Pancreas (tissue), 10 donors: ENCODE measurements around the gene TCTN1. TPM values are rescaled to one million over a fixed set of nuclear protein-coding genes. Genes with fewer than 3 reads are reported as not detected.
"Not testable (repeated sequence)": the region's sequence is repeated elsewhere in the genome, so short reads cannot be mapped to it uniquely, and the experiment has no call there.

Experiments
- ATAC-seq, 4 donors: fragments of 200-7000 bp; cut with Tn5 transposase; one replicate each; pipeline versions ENCODE4 v1.8.0 to v1.9.1; 2020; ENCODE audit warnings: mild to moderate bottlenecking in 4 of 4, moderate library complexity in 4 of 4
- DNase-seq, 6 donors: peaks; one replicate each; pipeline ENCODE4 v3.0.0-alpha.2; 2020
- FAIRE-seq: peaks from 2 replicates; lab custom pipeline; 2012; peaks lifted over from hg19 to GRCh38; lab: Jason Lieb, UNC
- H3K27ac ChIP-seq, 4 donors: fragments of 200-600 bp; sonication (generic); 1 replicate in 3 of 4; 2 replicates in 1 of 4; pipeline versions ENCODE4 v1.5.0 to v1.8.0; 2020
- H3K27me3 ChIP-seq, 4 donors: fragments of 200-600 bp; one replicate each; pipeline ENCODE4 v1.8.0; 2021
- H3K36me3 ChIP-seq, 3 donors: fragments of 200-600 bp; sonication (generic) in 1 of 3; one replicate each; pipeline versions ENCODE4 v1.5.0 to v1.8.0; 2020 to 2021
- H3K4me1 ChIP-seq, 3 donors: fragments of 200-600 bp; one replicate each; pipeline ENCODE4 v1.8.0; 2021
- H3K4me3 ChIP-seq, 4 donors: fragments of 200-600 bp; sonication (generic) in 2 of 4; one replicate each; pipeline versions ENCODE4 v1.5.0 to v1.8.0; 2020 to 2021
- H3K9me3 ChIP-seq, 4 donors: fragments of 200-600 bp; one replicate each; pipeline ENCODE4 v1.8.0; 2021
- CTCF ChIP-seq, 4 donors: fragments of 200-600 bp; sonication (generic) in 3 of 4; IDR thresholded peaks; one replicate each; pipeline versions ENCODE4 v1.5.0 to v1.8.0; 2021; ENCODE audit warnings: antibody characterized with exemption in 4 of 4
- WGBS, 2 donors: extraction: QIAGEN DNeasy Blood & Tissue Kit; methylation state at CpG; one replicate each; pipeline ENCODE4 v1.1.7; 2013; 5-methylcytosine and 5-hydroxymethylcytosine counted together
- intact Hi-C, 3 donors: fragments of 100-400 bp; cut with DNase I; formaldehyde crosslinking; loops; one replicate each; pipeline versions ENCODE4 v1.11.1 to v1.14.2; 2022
- polyA plus RNA-seq, 2 donors: library from polyadenylated mRNA; stranded (reverse); fragments of 200-250 nt; gene quantifications; one replicate each; pipeline ENCODE4 v1.2.3, GENCODE V29; 2013
- total RNA-seq, 6 donors: library from RNA; stranded (reverse); fragmentation: NEBNext Ultra II Directional in 4 of 6; extraction: Animal tissue kit (Norgen Biotek cat#: 25700) in 4 of 6; gene quantifications; one replicate each; pipeline versions ENCODE4 v1.2.1 to v1.2.4, GENCODE V29; 2021 to 2023
- donor health status: healthy with polysubstance abuse.
- donor health status: DM: no; HTN: no; CAD: no; lungs with moderate emphysema.
- donor health status: DM: no; HTN: no; CAD: no.
- donor health status: control.
- donor health status: control.
- donor health status: Bipolar disorder and iron deficiency.
- donor health status: DM: yes; HTN: yes; CAD: no.
- donor health status: DM: no; HTN: no; CAD: no.
- donor health status: DM: no; HTN: no; CAD: no.
- donor health status: DM: yes; HTN: yes; CAD: no.

TCTN1 gene
- total and polyA plus RNA-seq, 8 donors, result 14.7 to 54.5 (median 20.9) TPM

- Histone ChIP-seq H3K27ac (peak overlapping the region; percentile 66 to 88 (median 78)), H3K4me3 (peak overlapping the region; percentile 57 to 90 (median 78)), H3K9me3 (no peaks in the 10 kb centered on the region), H3K4me1 (peaks cover 29 to 62% (median 36%) of the 10 kb centered on the region in 3 donors), H3K36me3 (no peaks in the 10 kb centered on the region), H3K27me3 (no peaks in the 10 kb centered on the region)
- no peak for TF ChIP-seq CTCF (IDR thresholded peaks at IDR 0.05)
- ATAC-seq (peak in 2 of 4 donors; percentile 2 to 9), FAIRE-seq (no peak), DNase-seq (no peak)
- 1 to 3% methylated on average over 8 of the region's 8 CpGs for WGBS, 2 donors
- intact Hi-C loops, result no loop called here
Measured at GRCh38 chr12:110581931-110582275, 32.0 kb upstream of the TCTN1 start.

GRCh38 chr12:110582276-110583136 lies 31.4 kb upstream of the TCTN1 start:
- Histone ChIP-seq H3K4me3 (peak overlapping the region; percentile 57 to 90 (median 78)), H3K9me3 (no peaks in the 10 kb centered on the region), H3K27me3 (no peaks in the 10 kb centered on the region), H3K4me1 (peaks cover 29 to 59% (median 36%) of the 10 kb centered on the region in 3 donors), H3K36me3 (no peaks in the 10 kb centered on the region), H3K27ac (peak overlapping the region; percentile 66 to 88 (median 78))
- TF ChIP-seq CTCF (IDR thresholded peaks at IDR 0.05), result no peak
- intact Hi-C loops, result no loop called here
- 0% methylated on average over 73 to 104 of the region's 104 CpGs for WGBS, 2 donors
- DNase-seq (peak; percentile 60 to 90 (median 72)), FAIRE-seq (no peak), ATAC-seq (peak; percentile 38 to 60 (median 52))

- WGBS, 2 donors, result 1% methylated on average over 36 to 52 of the region's 52 CpGs
- no peaks in the 10 kb centered on the region for H3K9me3 ChIP-seq
- peak within 1 kb of the TSS; percentile 57 to 90 (median 78) for H3K4me3 ChIP-seq
- ATAC-seq, result peak; percentile 90 to 95 (median 94)
- peak; percentile 96 to 99 (median 97) for DNase-seq
- H3K27ac ChIP-seq, result peak within 1 kb of the TSS; percentile 66 to 88 (median 78)
- no peaks in the 10 kb centered on the region for H3K36me3 ChIP-seq
- FAIRE-seq, result no peak
- H3K4me1 ChIP-seq, result peaks cover 29 to 50% (median 36%) of the 10 kb centered on the region in 3 donors
- H3K27me3 ChIP-seq, result no peaks in the 10 kb centered on the region
- intact Hi-C loops, result no loop called here
- no peak for TF ChIP-seq CTCF (IDR thresholded peaks at IDR 0.05)
Measured at GRCh38 chr12:110583137-110584059, 30.5 kb upstream of the TCTN1 start, which contains the start of gene PPTC7. TSS of gene PPTC7 (minus strand) at chr12:110583318. CDS start at chr12:110583031, 287 bp downstream.

- peak overlapping the region; percentile 42 to 88 (median 78) for H3K27ac ChIP-seq
- DNase-seq (peak in 3 of 6 donors; percentile 33 to 40 (median 36)), FAIRE-seq (no peak), ATAC-seq (peak in 2 of 4 donors; percentile 1 to 15)
- TF ChIP-seq CTCF (IDR thresholded peaks at IDR 0.05), result no peak
- peak overlapping the region in 1 of 4 donors; percentile 2 for H3K4me3 ChIP-seq
- no peaks in the 10 kb centered on the region for H3K36me3 ChIP-seq
- intact Hi-C loops, result no loop called here
- no peaks in the 10 kb centered on the region for H3K27me3 ChIP-seq
- H3K4me1 ChIP-seq, result peaks cover 29 to 38% (median 36%) of the 10 kb centered on the region in 3 donors
- H3K9me3 ChIP-seq, result no peaks in the 10 kb centered on the region
- WGBS, 2 donors, result 4 to 9% methylated on average over 7 of the region's 7 CpGs
Measured at GRCh38 chr12:110585231-110585799, 28.6 kb upstream of the TCTN1 start.

GRCh38 chr12:110587102-110587501 lies 26.8 kb upstream of the TCTN1 start:
- H3K9me3 ChIP-seq, H3K36me3 ChIP-seq, H3K27me3 ChIP-seq, ATAC-seq, intact Hi-C loops, DNase-seq, H3K4me3 ChIP-seq, FAIRE-seq, H3K27ac ChIP-seq: not testable (repeated sequence)
- 100% methylated on average over 2 of the region's 2 CpGs for WGBS, 2 donors
- H3K4me1 ChIP-seq, result peaks cover 31 to 40% (median 32%) of the 10 kb centered on the region in 3 donors
